CD4-positive, alpha-beta T cell treated with Interleukin-6 for 4 hours (primary cell): ENCODE data around the gene SYCP3.
"Not testable (repeated sequence)": the region's sequence is repeated elsewhere in the genome, so short reads cannot be mapped to it uniquely, and the experiment has no call there.

Source experiments
- DNase-seq: peaks from one replicate; pipeline ENCODE4 v3.0.0-alpha.2; 2020; ENCODE audit warnings: mixed read lengths

SYCP3 gene

GRCh38 chr12:101710288-101710687 is 29.0 kb downstream of the SYCP3 start:
- no peak for DNase-seq

- no peak for DNase-seq
Measured at GRCh38 chr12:101707131-101707782, 32.0 kb downstream of the SYCP3 start.

DNA sequence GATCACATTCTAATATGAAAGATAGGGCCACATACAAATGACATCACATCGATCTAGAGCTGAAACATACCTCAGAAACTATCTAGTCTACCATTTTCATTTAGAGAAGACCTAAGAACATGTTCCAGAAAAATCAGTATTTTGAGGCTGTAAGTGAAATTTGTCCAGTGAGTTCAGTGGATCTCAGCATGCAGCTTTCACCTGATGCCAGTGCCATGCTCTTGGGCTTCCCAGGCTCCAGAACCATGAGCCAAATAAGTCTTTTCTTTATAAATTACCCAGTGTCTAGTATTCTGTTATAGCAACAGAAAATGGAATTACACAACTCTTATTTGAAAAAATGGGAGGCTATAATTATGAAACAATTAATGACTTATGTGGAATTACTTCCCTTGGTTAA is 32.9 kb downstream of the SYCP3 start:
- DNase-seq, result no peak

- DNase-seq, result no peak
Measured at GRCh38 chr12:101703487-101703886, 35.8 kb downstream of the SYCP3 start.

DNA sequence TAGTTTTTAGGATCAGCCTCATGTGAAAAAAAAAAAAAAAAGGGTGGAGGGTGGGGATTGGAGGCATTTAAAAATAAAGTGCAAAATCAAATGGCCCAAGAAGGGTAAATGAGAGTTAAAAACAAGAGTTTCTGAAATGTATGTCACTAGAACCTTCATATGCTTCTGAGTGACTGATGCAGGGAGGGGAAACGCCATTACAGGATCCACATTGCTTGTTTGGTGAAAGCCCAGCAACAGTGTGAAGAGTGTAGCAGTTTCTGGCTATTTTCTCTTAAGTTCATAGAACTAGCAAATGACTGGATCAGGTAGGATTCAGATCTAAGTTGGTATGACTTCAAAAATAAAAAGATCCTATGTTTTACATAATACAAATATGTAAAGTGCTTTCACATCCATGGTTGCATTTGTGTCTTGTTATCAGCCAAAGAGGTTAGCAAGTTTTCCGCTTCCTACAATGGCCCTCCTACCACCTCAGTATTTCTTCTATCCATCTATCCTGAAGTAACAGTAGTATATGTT is 38.9 kb downstream of the SYCP3 start:
- no peak for DNase-seq

- DNase-seq, result peak; percentile 4
Measured at GRCh38 chr12:101698800-101699347, 40.4 kb downstream of the SYCP3 start.

- DNase-seq, result peak; percentile 27
Measured at GRCh38 chr12:101697930-101698799, 41.1 kb downstream of the SYCP3 start.

GRCh38 chr12:101697197-101697929 is 41.9 kb downstream of the SYCP3 start, which contains the start of gene CHPT1:
CHPT1 (plus strand) TSS chr12:101697640; CDS start chr12:101697862, 222 bp downstream.
- DNase-seq, result peak; percentile 79

GRCh38 chr12:101696251-101697196 is 42.7 kb downstream of the SYCP3 start:
- no peak for DNase-seq

DNA sequence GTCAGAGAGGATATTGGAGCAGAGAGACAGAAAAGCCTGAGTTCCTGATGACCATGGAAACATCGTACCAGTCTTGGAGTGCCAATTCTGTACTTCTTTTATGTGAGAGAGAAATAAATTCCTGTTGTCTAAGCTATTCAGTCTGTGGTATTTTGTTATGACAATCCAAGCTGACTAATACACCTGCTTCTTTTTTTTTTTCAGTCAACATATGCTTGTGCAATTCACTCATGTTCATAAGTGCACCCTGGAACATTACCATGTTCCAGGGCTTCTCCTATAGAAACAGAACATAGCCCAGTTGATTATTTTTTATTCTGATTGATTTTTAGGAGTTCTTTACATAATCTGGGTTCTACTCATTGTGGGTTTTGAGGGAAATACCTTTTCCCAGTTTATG is 43.6 kb downstream of the SYCP3 start:
- no peak for DNase-seq

GRCh38 chr12:101694986-101695385 is 44.3 kb downstream of the SYCP3 start:
- DNase-seq, result no peak

GRCh38 chr12:101694297-101694848 is 44.9 kb downstream of the SYCP3 start:
- no peak for DNase-seq

- no peak for DNase-seq
Measured at GRCh38 chr12:101691503-101692096, 47.7 kb downstream of the SYCP3 start.

DNA sequence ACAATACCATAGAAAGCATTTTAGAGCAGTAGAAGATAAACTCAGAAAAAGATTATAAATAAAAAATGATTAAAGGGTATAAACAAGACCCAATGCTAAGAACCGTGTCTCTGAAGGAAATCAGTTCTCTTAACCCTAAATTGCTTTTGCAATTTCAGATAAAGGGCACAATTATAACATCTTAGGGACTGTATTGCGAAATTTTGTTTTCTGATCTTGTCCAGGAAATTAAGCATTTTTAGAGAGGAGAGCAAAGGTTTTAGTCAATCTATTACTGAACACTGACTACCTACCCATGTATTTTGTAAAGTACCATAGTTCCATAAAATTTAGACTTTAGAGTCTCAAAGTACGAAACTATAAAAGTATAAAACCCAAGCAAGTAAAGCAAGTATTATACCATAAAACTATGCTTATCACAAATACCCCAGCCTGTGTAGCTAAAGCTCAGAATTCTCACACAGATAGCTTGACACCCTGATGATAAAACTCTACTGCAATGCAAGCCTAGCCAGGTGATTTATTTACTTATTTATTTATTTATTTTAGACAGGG is 48.6 kb downstream of the SYCP3 start:
- no peak for DNase-seq

DNA sequence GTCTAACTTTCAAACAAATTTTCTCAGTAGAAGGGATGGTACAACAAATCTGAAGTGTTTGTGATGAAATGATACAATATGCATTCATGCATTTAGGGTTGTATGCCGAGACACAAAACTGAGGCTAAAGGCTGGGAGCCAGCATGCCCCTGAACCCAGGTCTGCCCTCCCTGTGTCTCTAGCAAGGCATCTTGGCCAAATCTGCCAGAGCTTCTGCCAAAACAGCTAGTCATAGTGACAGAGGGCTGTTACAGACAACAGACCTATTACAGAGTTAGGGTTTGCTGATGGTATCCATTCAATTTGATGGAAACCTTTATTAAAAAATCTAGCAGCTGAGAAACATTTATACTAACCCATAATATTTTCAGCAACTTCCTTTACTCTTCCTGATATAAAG is 53.1 kb downstream of the SYCP3 start:
- no peak for DNase-seq

GRCh38 chr12:101685092-101685491 is 54.2 kb downstream of the SYCP3 start:
- DNase-seq, result no peak

GRCh38 chr12:101681627-101682026 is 57.6 kb downstream of the SYCP3 start:
- not testable (repeated sequence) for DNase-seq

DNA sequence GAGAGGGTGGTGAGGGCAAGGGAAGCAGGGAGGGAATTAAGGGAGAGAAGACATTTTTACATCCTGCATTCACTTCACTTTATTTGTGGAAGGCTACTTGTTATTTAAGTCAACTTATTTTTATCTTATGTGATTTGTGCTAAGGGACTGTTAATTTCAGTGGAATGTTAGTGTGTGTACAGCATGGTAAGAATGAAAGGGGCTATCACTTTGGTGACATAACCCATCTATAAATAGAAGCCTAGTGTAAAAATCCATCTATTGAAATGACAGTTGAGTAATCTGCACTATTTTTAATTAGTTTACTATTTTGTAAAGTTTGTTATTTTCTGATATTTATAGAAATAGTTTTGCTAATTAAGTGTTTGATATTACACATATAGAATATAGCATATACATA is 58.6 kb downstream of the SYCP3 start:
- DNase-seq, result no peak

- DNase-seq, result no peak
Measured at GRCh38 chr12:101680240-101680639, 59.0 kb downstream of the SYCP3 start.
